ENCODE results near the gene EBLN2. TPM values are rescaled to one million over a fixed set of nuclear protein-coding genes. Genes with fewer than 3 reads are reported as not detected.
"Not testable (repeated sequence)": the region's sequence is repeated elsewhere in the genome, so short reads cannot be mapped to it uniquely, and the experiment has no call there.

The EBLN2 gene
- total RNA-seq, 2 experiments from 2014 or later: 6.3 to 6.9 TPM

GRCh38 chr3:73041537-73041936, 19.9 kb upstream of the EBLN2 start:
- Mint-ChIP-seq H3K4me3 (no peak overlapping the region), H3K27ac (no peak overlapping the region), H3K4me1 (peaks cover 46% of the 10 kb centered on the region), H3K36me3 (ENCODE audit: low read depth) (peaks cover 14% of the 10 kb centered on the region), H3K27me3 (no peaks in the 10 kb centered on the region), H3K9me3 (no peaks in the 10 kb centered on the region)
- ChIA-PET CTCF (no interaction called here), POLR2A (no interaction called here)
- no peak for DNase-seq

- POLR2A ChIA-PET: no interaction called here
- Mint-ChIP-seq H3K4me1 (peaks cover 38% of the 10 kb centered on the region), H3K27me3 (no peaks in the 10 kb centered on the region), H3K4me3 (no peak overlapping the region), H3K27ac (no peak overlapping the region), H3K9me3 (no peaks in the 10 kb centered on the region), H3K36me3 (ENCODE audit: low read depth) (peaks cover 11% of the 10 kb centered on the region)
- CTCF ChIA-PET: no interaction called here
- DNase-seq: no peak
Measured at GRCh38 chr3:73043414-73043813, 18.0 kb upstream of the EBLN2 start.

GRCh38 chr3:73045391-73045790, 16.1 kb upstream of the EBLN2 start:
- ChIA-PET CTCF (interaction anchor here (1.3 to 1.8 kb wide), 2 partner anchors 11 to 30 kb away, joined by 5 to 8 read pairs; no protein-coding TSS in a partner anchor), POLR2A (no interaction called here)
- H3K27me3 Mint-ChIP-seq: no peaks in the 10 kb centered on the region
- no peak for DNase-seq
- no peak overlapping the region for H3K27ac Mint-ChIP-seq
- no peak overlapping the region for H3K4me3 Mint-ChIP-seq
- peaks cover 36% of the 10 kb centered on the region for H3K4me1 Mint-ChIP-seq
- peaks cover 7% of the 10 kb centered on the region for H3K36me3 Mint-ChIP-seq (ENCODE audit: low read depth)
- H3K9me3 Mint-ChIP-seq: no peaks in the 10 kb centered on the region

GRCh38 chr3:73046195-73046594, 15.3 kb upstream of the EBLN2 start:
- no peaks in the 10 kb centered on the region for H3K9me3 Mint-ChIP-seq
- DNase-seq: no peak
- no peak overlapping the region for H3K27ac Mint-ChIP-seq
- CTCF ChIA-PET: interaction anchor here (1.3 to 1.8 kb wide), 2 partner anchors 10 to 31 kb away, joined by 5 to 8 read pairs; no protein-coding TSS in a partner anchor
- POLR2A ChIA-PET: no interaction called here
- H3K36me3 Mint-ChIP-seq (ENCODE audit: low read depth): peaks cover 10% of the 10 kb centered on the region
- no peak overlapping the region for H3K4me3 Mint-ChIP-seq
- H3K4me1 Mint-ChIP-seq: peaks cover 34% of the 10 kb centered on the region
- no peaks in the 10 kb centered on the region for H3K27me3 Mint-ChIP-seq

- ChIA-PET CTCF (interaction anchor here (0.6 to 1.1 kb wide), 2 partner anchors 18 to 86 kb away, joined by 3 read pairs; no protein-coding TSS in a partner anchor), POLR2A (no interaction called here)
- Mint-ChIP-seq H3K27ac (no peak overlapping the region), H3K4me3 (no peak overlapping the region), H3K36me3 (ENCODE audit: low read depth) (peaks cover 8% of the 10 kb centered on the region), H3K27me3 (no peaks in the 10 kb centered on the region), H3K9me3 (no peaks in the 10 kb centered on the region), H3K4me1 (peaks cover 16% of the 10 kb centered on the region)
- DNase-seq: no peak
Measured at GRCh38 chr3:73049319-73049718, 12.1 kb upstream of the EBLN2 start.

- peaks cover 6% of the 10 kb centered on the region for H3K36me3 Mint-ChIP-seq (ENCODE audit: low read depth)
- DNase-seq: no peak
- POLR2A ChIA-PET: no interaction called here
- H3K4me3 Mint-ChIP-seq: no peak overlapping the region
- CTCF ChIA-PET: no interaction called here
- no peaks in the 10 kb centered on the region for H3K9me3 Mint-ChIP-seq
- no peak overlapping the region for H3K27ac Mint-ChIP-seq
- no peaks in the 10 kb centered on the region for H3K27me3 Mint-ChIP-seq
- peaks cover 14% of the 10 kb centered on the region for H3K4me1 Mint-ChIP-seq
Measured at GRCh38 chr3:73052857-73053256, 8.6 kb upstream of the EBLN2 start.

GRCh38 chr3:73055583-73055982, 5.9 kb upstream of the EBLN2 start:
- H3K4me1 Mint-ChIP-seq: peaks cover 19% of the 10 kb centered on the region
- no peak overlapping the region for H3K27ac Mint-ChIP-seq
- ChIA-PET POLR2A (no interaction called here), CTCF (interaction anchor here (0.6 to 2.0 kb wide), 5 partner anchors 10 to 745 kb away, joined by 4 to 8 read pairs (median 7); no protein-coding TSS in a partner anchor)
- H3K9me3 Mint-ChIP-seq: no peaks in the 10 kb centered on the region
- no peaks in the 10 kb centered on the region for H3K27me3 Mint-ChIP-seq
- no peak for DNase-seq
- H3K36me3 Mint-ChIP-seq (ENCODE audit: low read depth): peaks cover 17% of the 10 kb centered on the region
- H3K4me3 Mint-ChIP-seq: no peak overlapping the region

GRCh38 chr3:73056014-73056844, 5.2 kb upstream of the EBLN2 start:
- ChIA-PET CTCF (interaction anchor here (0.7 to 2.0 kb wide), 9 partner anchors 11 to 205 kb away, joined by 3 to 8 read pairs (median 5); no protein-coding TSS in a partner anchor), POLR2A (no interaction called here)
- peaks cover 19% of the 10 kb centered on the region for H3K4me1 Mint-ChIP-seq
- peak overlapping the region; percentile 46 for H3K27ac Mint-ChIP-seq
- no peaks in the 10 kb centered on the region for H3K27me3 Mint-ChIP-seq
- peaks cover 15% of the 10 kb centered on the region for H3K36me3 Mint-ChIP-seq (ENCODE audit: low read depth)
- H3K4me3 Mint-ChIP-seq: no peak overlapping the region
- H3K9me3 Mint-ChIP-seq: no peaks in the 10 kb centered on the region
- no peak for DNase-seq

- Mint-ChIP-seq H3K36me3 (ENCODE audit: low read depth) (peaks cover 14% of the 10 kb centered on the region), H3K4me3 (no peak overlapping the region), H3K4me1 (peaks cover 19% of the 10 kb centered on the region), H3K27ac (no peak overlapping the region), H3K9me3 (no peaks in the 10 kb centered on the region), H3K27me3 (no peaks in the 10 kb centered on the region)
- no peak for DNase-seq
- ChIA-PET POLR2A (no interaction called here), CTCF (interaction anchor here (0.7 to 2.0 kb wide), 9 partner anchors 11 to 206 kb away, joined by 3 to 8 read pairs (median 5); no protein-coding TSS in a partner anchor)
Measured at GRCh38 chr3:73056845-73057150, 4.7 kb upstream of the EBLN2 start.

GRCh38 chr3:73060302-73060723, 1.1 kb upstream of the EBLN2 start:
- ChIA-PET POLR2A (no interaction called here), CTCF (interaction anchor here (0.7 kb wide), 1 partner anchor 36 kb away, joined by 3 read pairs; no protein-coding TSS in a partner anchor)
- Mint-ChIP-seq H3K36me3 (ENCODE audit: low read depth) (peaks cover 31% of the 10 kb centered on the region), H3K9me3 (no peaks in the 10 kb centered on the region), H3K4me1 (peaks cover 16% of the 10 kb centered on the region), H3K27me3 (no peaks in the 10 kb centered on the region), H3K27ac (no peak overlapping the region), H3K4me3 (no peak overlapping the region)
- no peak for DNase-seq

- POLR2A ChIA-PET, CTCF ChIA-PET, DNase-seq, H3K9me3 Mint-ChIP-seq, H3K4me3 Mint-ChIP-seq, H3K27me3 Mint-ChIP-seq, H3K27ac Mint-ChIP-seq, H3K4me1 Mint-ChIP-seq: not testable (repeated sequence)
- peaks cover 22% of the 10 kb centered on the region for H3K36me3 Mint-ChIP-seq (ENCODE audit: low read depth)
Measured at GRCh38 chr3:73066243-73066642, 4.8 kb downstream of the EBLN2 start.

GRCh38 chr3:73068419-73068818, 7.0 kb downstream of the EBLN2 start:
- Mint-ChIP-seq H3K36me3 (ENCODE audit: low read depth) (peaks cover 18% of the 10 kb centered on the region), H3K4me1 (peaks cover 20% of the 10 kb centered on the region), H3K27ac (no peak overlapping the region), H3K4me3 (no peak overlapping the region), H3K27me3 (no peaks in the 10 kb centered on the region), H3K9me3 (no peaks in the 10 kb centered on the region)
- no peak for DNase-seq
- ChIA-PET POLR2A (no interaction called here), CTCF (no interaction called here)

- Mint-ChIP-seq H3K36me3 (ENCODE audit: low read depth) (peaks cover 16% of the 10 kb centered on the region), H3K27ac (no peak overlapping the region), H3K27me3 (no peaks in the 10 kb centered on the region), H3K4me1 (peaks cover 23% of the 10 kb centered on the region), H3K9me3 (no peaks in the 10 kb centered on the region), H3K4me3 (no peak overlapping the region)
- ChIA-PET CTCF (interaction anchor here (2.0 kb wide), 1 partner anchor 13 kb away, joined by 6 read pairs; no protein-coding TSS in a partner anchor), POLR2A (no interaction called here)
- DNase-seq: no peak
Measured at GRCh38 chr3:73069187-73069586, 7.7 kb downstream of the EBLN2 start.
